Tibial artery (tissue), 4 donors: Measurements from ENCODE around the gene DYRK4.

ENCODE experiments used
- DNase-seq, 2 donors: peaks; one replicate each; pipeline ENCODE4 v3.0.0-alpha.2; 2019
- H3K27ac ChIP-seq, 2 donors: fragments of 200-600 bp; sonication (generic) in 1 of 2; 1 replicate in 1 of 2; 2 replicates in 1 of 2; pipeline ENCODE4 v1.5.1; 2018 to 2019; ENCODE audit warnings: mild to moderate bottlenecking in 1 of 2
- H3K27me3 ChIP-seq, 2 donors: fragments of 200-600 bp; sonication (generic) in 1 of 2; one replicate each; pipeline versions ENCODE4 v1.5.1 to v1.6.0; 2016 to 2019
- H3K36me3 ChIP-seq, 3 donors: fragments of 200-600 bp; sonication (generic) in 2 of 3; one replicate each; pipeline ENCODE4 v1.5.1; 2016 to 2019; ENCODE audit warnings: mild to moderate bottlenecking in 2 of 3
- H3K4me1 ChIP-seq, 4 donors: fragments of 200-600 bp; sonication (generic) in 2 of 4; 1 replicate in 3 of 4; 2 replicates in 1 of 4; pipeline ENCODE4 v1.5.1; 2016 to 2019
- H3K4me3 ChIP-seq, 2 donors: fragments of 200-600 bp; sonication (generic) in 1 of 2; 1 replicate in 1 of 2; 2 replicates in 1 of 2; pipeline ENCODE4 v1.5.1; 2018 to 2019; ENCODE audit warnings: mild to moderate bottlenecking in 2 of 2
- H3K9me3 ChIP-seq, 3 donors: fragments of 200-600 bp; sonication (generic) in 1 of 3; one replicate each; pipeline ENCODE4 v1.5.1; 2016 to 2019
- intact Hi-C: fragments of 100-400 bp; cut with DNase I; formaldehyde crosslinking; loops from one replicate; pipeline ENCODE4 v1.15.0; 2023; ENCODE audit warnings: low total_unique reads
- TF ChIP-seq, protein P1 (sequence below), 2 experiments: fragments of 200-600 bp in 1 of 2; fragments of 450-650 bp in 1 of 2; IDR thresholded peaks; one replicate each; pipeline ENCODE4 v1.5.1; 2017 to 2019; ENCODE audit warnings: antibody characterized with exemption in 2 of 2, mild to moderate bottlenecking in 1 of 2, moderate library complexity in 1 of 2

The DYRK4 gene

DNA sequence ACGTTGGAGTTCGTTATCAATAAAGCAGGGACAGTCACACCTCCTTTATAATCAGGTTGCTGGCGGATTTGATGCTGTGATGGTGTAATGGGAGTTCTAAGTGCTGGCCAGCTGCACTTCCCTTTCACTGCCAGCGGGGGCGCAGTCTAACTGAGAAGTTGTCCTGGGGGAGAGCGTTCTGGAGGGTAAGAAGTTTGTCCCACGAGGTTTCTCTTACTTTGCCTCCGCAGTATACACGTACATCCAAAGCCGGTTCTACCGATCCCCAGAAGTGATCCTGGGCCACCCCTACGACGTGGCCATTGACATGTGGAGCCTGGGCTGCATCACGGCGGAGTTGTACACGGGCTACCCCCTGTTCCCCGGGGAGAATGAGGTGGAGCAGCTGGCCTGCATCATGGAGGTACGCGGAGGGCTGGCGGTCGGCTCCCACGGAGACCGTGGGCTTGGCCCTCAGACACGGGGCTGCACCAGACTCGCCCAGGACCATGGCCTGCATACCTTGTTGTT lies 42.7 kb downstream of the DYRK4 start:
- peak; percentile 82 to 86 for DNase-seq
- H3K4me1 ChIP-seq: peaks cover 0 to 20% (median 8%) of the 10 kb centered on the region in 4 donors
- intact Hi-C loops: loop anchor here (5.0 kb wide), 1 partner anchor 43 kb away; the partner anchor contains the start of genes AKAP3 and NDUFA9
- H3K27me3 ChIP-seq: no peaks in the 10 kb centered on the region
- H3K9me3 ChIP-seq: no peaks in the 10 kb centered on the region
- peaks cover 0 to 11% (median 0%) of the 10 kb centered on the region in 3 donors for H3K36me3 ChIP-seq
- H3K4me3 ChIP-seq: peak overlapping the region; percentile 73 to 79
- TF ChIP-seq, protein P1, sequence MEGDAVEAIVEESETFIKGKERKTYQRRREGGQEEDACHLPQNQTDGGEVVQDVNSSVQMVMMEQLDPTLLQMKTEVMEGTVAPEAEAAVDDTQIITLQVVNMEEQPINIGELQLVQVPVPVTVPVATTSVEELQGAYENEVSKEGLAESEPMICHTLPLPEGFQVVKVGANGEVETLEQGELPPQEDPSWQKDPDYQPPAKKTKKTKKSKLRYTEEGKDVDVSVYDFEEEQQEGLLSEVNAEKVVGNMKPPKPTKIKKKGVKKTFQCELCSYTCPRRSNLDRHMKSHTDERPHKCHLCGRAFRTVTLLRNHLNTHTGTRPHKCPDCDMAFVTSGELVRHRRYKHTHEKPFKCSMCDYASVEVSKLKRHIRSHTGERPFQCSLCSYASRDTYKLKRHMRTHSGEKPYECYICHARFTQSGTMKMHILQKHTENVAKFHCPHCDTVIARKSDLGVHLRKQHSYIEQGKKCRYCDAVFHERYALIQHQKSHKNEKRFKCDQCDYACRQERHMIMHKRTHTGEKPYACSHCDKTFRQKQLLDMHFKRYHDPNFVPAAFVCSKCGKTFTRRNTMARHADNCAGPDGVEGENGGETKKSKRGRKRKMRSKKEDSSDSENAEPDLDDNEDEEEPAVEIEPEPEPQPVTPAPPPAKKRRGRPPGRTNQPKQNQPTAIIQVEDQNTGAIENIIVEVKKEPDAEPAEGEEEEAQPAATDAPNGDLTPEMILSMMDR (IDR thresholded peaks at IDR 0.05): peak; percentile 89 to 98
- H3K27ac ChIP-seq: peak overlapping the region; percentile 71 to 76

- Histone ChIP-seq H3K27me3 (no peaks in the 10 kb centered on the region), H3K4me3 (no peak overlapping the region), H3K4me1 (peaks cover 0 to 20% (median 8%) of the 10 kb centered on the region in 4 donors), H3K9me3 (no peaks in the 10 kb centered on the region), H3K27ac (no peak overlapping the region), H3K36me3 (peaks cover 18 to 31% (median 20%) of the 10 kb centered on the region in 3 donors)
- intact Hi-C loops: no loop called here
- no peak for DNase-seq
- TF ChIP-seq, protein P1 (IDR thresholded peaks at IDR 0.05): no peak
Measured at GRCh38 chr12:4607056-4607455, 45.0 kb downstream of the DYRK4 start.

- Histone ChIP-seq H3K9me3 (no peaks in the 10 kb centered on the region), H3K36me3 (peaks cover 37 to 51% (median 37%) of the 10 kb centered on the region in 3 donors), H3K27me3 (no peaks in the 10 kb centered on the region), H3K4me3 (no peak overlapping the region), H3K4me1 (peaks cover 0 to 20% (median 8%) of the 10 kb centered on the region in 4 donors), H3K27ac (no peak overlapping the region)
- no peak for DNase-seq
- intact Hi-C loops: no loop called here
- TF ChIP-seq, protein P1 (IDR thresholded peaks at IDR 0.05): no peak
Measured at GRCh38 chr12:4609071-4609470, 47.1 kb downstream of the DYRK4 start.

DNA sequence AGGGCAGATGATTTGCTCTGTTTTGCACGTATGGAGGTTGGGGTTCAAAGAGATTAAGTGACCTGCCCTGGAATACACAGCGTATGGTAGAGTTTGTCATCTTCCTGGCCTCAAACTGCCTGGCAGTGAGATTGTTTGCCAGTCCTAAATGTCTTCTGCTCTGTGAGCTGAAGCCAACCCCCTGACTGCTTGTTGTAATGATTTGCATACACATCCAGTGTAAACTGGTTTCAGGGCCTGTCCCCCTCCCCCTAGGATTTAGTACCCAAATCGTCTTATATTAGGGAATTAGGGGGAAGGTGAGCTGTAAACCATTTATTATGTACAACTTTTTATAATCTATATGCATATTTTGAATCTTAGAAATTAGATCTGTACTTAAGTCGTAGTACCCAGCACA lies 48.5 kb downstream of the DYRK4 start:
- TF ChIP-seq, protein P1 (IDR thresholded peaks at IDR 0.05): no peak
- no peak for DNase-seq
- intact Hi-C loops: no loop called here

GRCh38 chr12:4615667-4616066 lies 53.7 kb downstream of the DYRK4 start:
- Histone ChIP-seq H3K4me1 (no peaks in the 10 kb centered on the region), H3K27ac (no peak overlapping the region), H3K4me3 (no peak overlapping the region), H3K9me3 (no peaks in the 10 kb centered on the region), H3K36me3 (peaks cover 32 to 51% (median 38%) of the 10 kb centered on the region in 3 donors), H3K27me3 (no peaks in the 10 kb centered on the region)
- TF ChIP-seq, protein P1 (IDR thresholded peaks at IDR 0.05): no peak
- intact Hi-C loops: no loop called here
- DNase-seq: no peak

More for the DNA sequence above, 48.5 kb downstream of the DYRK4 start:
- peaks cover 39 to 64% (median 44%) of the 10 kb centered on the region in 3 donors for H3K36me3 ChIP-seq
- peaks cover 0 to 17% (median 8%) of the 10 kb centered on the region in 4 donors for H3K4me1 ChIP-seq
- no peak overlapping the region for H3K27ac ChIP-seq
- H3K4me3 ChIP-seq: no peak overlapping the region
- H3K27me3 ChIP-seq: no peaks in the 10 kb centered on the region
- no peaks in the 10 kb centered on the region for H3K9me3 ChIP-seq
